ENCODE results near the gene CHI3L1.

Gene CHI3L1

GRCh38 chr1:203137324-203137723, 49.2 kb downstream of the CHI3L1 start:
- TF ChIP-seq CTCF (IDR thresholded peaks at IDR 0.05; ENCODE audit: low read depth, low read length) = no peak
- DNase-seq (ENCODE audit: extremely low read depth, low read depth) = no peak

DNA sequence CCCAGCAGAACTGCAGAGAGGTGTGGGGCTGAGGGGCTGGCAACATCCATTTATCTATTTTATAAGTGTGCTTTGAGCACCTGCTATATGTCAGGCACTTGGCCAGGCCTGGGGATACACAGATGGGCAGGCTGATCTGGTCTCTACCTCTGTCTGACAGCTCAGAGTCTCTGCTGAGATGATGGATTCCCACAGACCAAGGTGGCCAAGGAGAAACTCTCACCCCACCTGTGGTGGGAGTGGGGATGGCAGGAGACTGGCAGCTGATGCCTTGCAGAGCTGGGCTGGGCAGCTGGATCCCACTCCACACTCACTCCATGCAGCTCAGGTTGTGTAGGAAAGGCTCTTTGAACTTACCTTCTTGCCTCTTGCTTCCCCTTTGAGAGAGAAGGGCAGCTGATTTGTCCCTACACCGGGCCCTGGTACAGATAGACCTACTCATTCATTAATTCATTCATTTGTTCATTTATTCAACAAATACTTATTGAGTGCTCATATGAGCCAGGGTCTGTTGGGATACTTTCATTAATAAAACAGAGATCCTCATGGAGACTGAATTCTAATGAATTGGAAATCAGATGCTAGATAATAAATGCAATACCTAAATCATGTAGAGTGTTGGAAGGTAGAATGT, 50.0 kb downstream of the CHI3L1 start:
- no peak for DNase-seq (ENCODE audit: extremely low read depth, low read depth)
- no peak for TF ChIP-seq CTCF (IDR thresholded peaks at IDR 0.05; ENCODE audit: low read depth, low read length)

- no peak for DNase-seq (ENCODE audit: extremely low read depth, low read depth)
- TF ChIP-seq CTCF (IDR thresholded peaks at IDR 0.05; ENCODE audit: low read depth, low read length) = no peak
Observed at GRCh38 chr1:203135636-203136305, 50.7 kb downstream of the CHI3L1 start.

- TF ChIP-seq CTCF (IDR thresholded peaks at IDR 0.05; ENCODE audit: low read depth, low read length) = no peak
- no peak for DNase-seq (ENCODE audit: extremely low read depth, low read depth)
Observed at GRCh38 chr1:203133970-203134725, 52.4 kb downstream of the CHI3L1 start.

DNA sequence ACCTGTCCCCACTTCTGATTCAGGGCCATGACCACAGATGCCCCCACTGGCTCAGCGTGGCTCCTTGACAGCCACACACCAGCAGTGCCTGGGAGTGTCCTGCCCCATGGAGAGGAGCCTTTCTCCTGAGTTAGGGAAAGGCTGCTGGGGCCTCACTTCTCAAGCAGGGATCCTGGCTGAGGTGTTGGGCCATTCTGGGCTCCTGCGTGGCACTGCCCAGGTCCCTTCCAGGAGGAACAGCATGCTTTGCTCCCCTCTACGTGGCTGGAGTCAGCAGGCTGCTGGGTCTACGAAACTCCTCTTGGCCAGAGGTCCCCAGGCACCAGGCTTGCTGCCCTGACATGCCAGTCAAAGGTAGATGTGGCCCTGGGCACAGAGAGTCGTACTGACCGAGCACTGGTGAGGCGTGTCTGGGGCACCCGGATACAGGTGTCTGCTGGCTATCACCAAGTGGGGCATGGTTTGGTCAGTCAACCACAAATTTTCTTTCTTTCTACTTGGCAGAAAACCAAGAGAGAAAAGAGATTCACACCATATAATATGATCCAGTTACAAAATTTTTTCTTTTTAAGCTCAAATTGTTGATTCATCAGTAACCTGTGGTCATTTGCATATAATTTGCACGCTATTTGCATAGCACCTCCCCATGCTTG, 54.8 kb downstream of the CHI3L1 start:
- TF ChIP-seq CTCF (IDR thresholded peaks at IDR 0.05; ENCODE audit: low read depth, low read length) = no peak
- DNase-seq (ENCODE audit: extremely low read depth, low read depth) = no peak

- DNase-seq (ENCODE audit: extremely low read depth, low read depth) = no peak
- no peak for TF ChIP-seq CTCF (IDR thresholded peaks at IDR 0.05; ENCODE audit: low read depth, low read length)
Observed at GRCh38 chr1:203130358-203130985, 56.0 kb downstream of the CHI3L1 start.
